NK-92 treated with Interleukin-12 subunit alpha and Interleukin-12 subunit beta, amount 100 ng/mL, for 24 hours (cell line): ENCODE results near the gene PTTG2.
"Not testable (repeated sequence)": the region's sequence is repeated elsewhere in the genome, so short reads cannot be mapped to it uniquely, and the experiment has no call there.

Source experiments
- DNase-seq: peaks from one replicate; lab custom pipeline; 2025; lab: John Stamatoyannopoulos, UW

Gene PTTG2

GRCh38 chr4:37956941-37957340, 3.3 kb upstream of the PTTG2 start:
- no peak for DNase-seq

- DNase-seq: no peak
Measured at GRCh38 chr4:37958932-37959331, 1.3 kb upstream of the PTTG2 start.

- DNase-seq: no peak
Measured at GRCh38 chr4:37960679-37961450, 667 bp downstream of the PTTG2 start.

- no peak for DNase-seq
Measured at GRCh38 chr4:37964734-37965457, 4.7 kb downstream of the PTTG2 start.

GRCh38 chr4:37966044-37966443, 5.8 kb downstream of the PTTG2 start:
- DNase-seq: no peak

GRCh38 chr4:37967736-37968135, 7.5 kb downstream of the PTTG2 start:
- no peak for DNase-seq

GRCh38 chr4:37968747-37969146, 8.5 kb downstream of the PTTG2 start:
- DNase-seq: no peak

GRCh38 chr4:37970702-37971101, 10.5 kb downstream of the PTTG2 start:
- DNase-seq: peak; percentile 22

GRCh38 chr4:37971202-37971601, 11.0 kb downstream of the PTTG2 start:
- DNase-seq: no peak

- DNase-seq: no peak
Measured at GRCh38 chr4:37973441-37973840, 13.2 kb downstream of the PTTG2 start.

GRCh38 chr4:37975321-37975822, 15.2 kb downstream of the PTTG2 start:
- DNase-seq: not testable (repeated sequence)

- no peak for DNase-seq
Measured at GRCh38 chr4:37976507-37976906, 16.3 kb downstream of the PTTG2 start.

- peak; percentile 56 for DNase-seq
Measured at GRCh38 chr4:37976991-37977470, 16.8 kb downstream of the PTTG2 start.

GRCh38 chr4:37977471-37978247, 17.5 kb downstream of the PTTG2 start:
- DNase-seq: peak; percentile 64

- DNase-seq: peak; percentile 27
Measured at GRCh38 chr4:37978248-37978924, 18.2 kb downstream of the PTTG2 start.

- DNase-seq: no peak
Measured at GRCh38 chr4:37980246-37980645, 20.0 kb downstream of the PTTG2 start.

- DNase-seq: no peak
Measured at GRCh38 chr4:37981425-37981824, 21.2 kb downstream of the PTTG2 start.

GRCh38 chr4:37981844-37982720, 21.9 kb downstream of the PTTG2 start:
- DNase-seq: no peak

GRCh38 chr4:37982736-37983135, 22.5 kb downstream of the PTTG2 start:
- DNase-seq: no peak

GRCh38 chr4:37983951-37984350, 23.8 kb downstream of the PTTG2 start:
- DNase-seq: no peak
